Fibroblast of lung (primary cell): Measurements from ENCODE around the gene FBLL1.

ENCODE experiments used
- CTCF ChIP-seq, 2 donors: IDR thresholded peaks in 1 of 2; conservative IDR thresholded peaks in 1 of 2; 1 replicate in 1 of 2; 2 replicates in 1 of 2; pipeline ENCODE4 v1.5.1; 2011 to 2012; ENCODE audit warnings: low read length in 2 of 2, control low read depth in 1 of 2, inconsistent platforms in 1 of 2, low read depth in 1 of 2, mild to moderate bottlenecking in 1 of 2
- EZH2 ChIP-seq: IDR thresholded peaks from 2 replicates; pipeline ENCODE4 v1.5.1; 2012; ENCODE audit warnings: low read length, control low read depth, mild to moderate bottlenecking; ENCODE audit errors: missing control alignments

- no peak for TF ChIP-seq CTCF (conservative IDR thresholded peaks at IDR 0.05 in 1 of 2, IDR thresholded peaks at IDR 0.05 in 1 of 2; ENCODE audit: low read depth in 1 of 2, low read length in 2 of 2)
- TF ChIP-seq EZH2, result no peak
Measured at GRCh38 chr5:168580227-168580508, 51.1 kb downstream of the FBLL1 start.
